Dedifferentiated amniotic fluid mesenchymal stem cell (primary cell): ENCODE measurements around the gene SMU1.
"Not testable (repeated sequence)": the region's sequence is repeated elsewhere in the genome, so short reads cannot be mapped to it uniquely, and the experiment has no call there.

Experiments
- DNase-seq: peaks from one replicate; pipeline ENCODE4 v3.0.0-alpha.2; 2016; ENCODE audit errors: extremely low spot score

The SMU1 gene

GRCh38 chr9:33013962-33014664 is 62.4 kb downstream of the SMU1 start:
- no peak for DNase-seq

DNA sequence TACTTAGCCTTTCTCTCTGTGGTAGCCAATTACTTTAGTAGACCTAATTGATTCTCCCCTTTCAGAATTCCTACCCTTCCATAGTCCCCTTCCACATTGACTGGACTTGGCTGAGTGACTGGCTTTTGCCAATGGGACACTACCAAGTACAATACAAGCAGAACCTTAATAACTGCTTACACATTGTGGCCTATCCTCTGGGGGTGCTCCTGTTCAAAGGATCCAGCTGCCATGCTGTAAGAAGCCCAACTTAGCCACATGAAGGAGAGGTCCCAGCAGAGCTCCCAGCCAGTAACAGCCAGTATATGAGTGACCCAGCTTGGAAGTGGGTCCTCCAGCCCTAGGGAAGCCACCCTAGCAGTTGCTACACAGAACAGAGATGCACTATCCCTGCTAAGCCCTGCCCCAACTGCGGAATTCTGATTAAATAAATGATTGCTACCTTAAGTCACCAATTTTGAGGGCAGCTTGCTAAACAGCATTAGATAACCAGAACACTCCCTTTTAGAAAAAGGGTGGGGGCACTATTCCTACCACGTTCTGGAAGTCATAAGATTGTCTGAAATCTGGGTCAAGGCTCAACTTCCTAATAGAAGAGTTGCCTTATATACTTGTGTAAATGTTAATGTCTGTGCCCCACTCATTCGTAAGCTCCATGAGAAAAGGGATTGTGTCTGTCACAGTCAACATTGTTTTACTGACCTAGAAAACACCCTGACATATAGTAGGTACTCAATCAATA is 64.0 kb downstream of the SMU1 start:
- DNase-seq = no peak

DNA sequence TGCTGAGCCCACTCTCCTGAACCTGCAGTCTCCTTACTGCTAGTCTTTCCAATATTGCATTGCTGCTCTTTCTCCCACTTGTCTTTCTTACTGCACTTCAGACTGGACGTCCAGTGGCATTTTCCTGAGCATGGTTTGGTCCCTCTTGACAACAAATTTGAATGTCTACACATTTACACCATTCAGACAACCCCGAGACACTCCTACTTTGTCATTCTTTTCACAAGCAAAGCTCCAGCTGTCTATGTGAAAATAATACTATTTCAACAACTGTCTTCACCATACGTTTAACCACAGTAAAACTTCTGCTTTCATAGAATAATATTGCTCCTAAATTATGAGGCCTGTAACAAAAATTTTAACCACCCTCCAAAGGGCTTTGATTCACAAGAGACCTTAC is 64.6 kb downstream of the SMU1 start:
- DNase-seq = no peak

GRCh38 chr9:33007755-33008154 is 68.7 kb downstream of the SMU1 start:
- no peak for DNase-seq

DNA sequence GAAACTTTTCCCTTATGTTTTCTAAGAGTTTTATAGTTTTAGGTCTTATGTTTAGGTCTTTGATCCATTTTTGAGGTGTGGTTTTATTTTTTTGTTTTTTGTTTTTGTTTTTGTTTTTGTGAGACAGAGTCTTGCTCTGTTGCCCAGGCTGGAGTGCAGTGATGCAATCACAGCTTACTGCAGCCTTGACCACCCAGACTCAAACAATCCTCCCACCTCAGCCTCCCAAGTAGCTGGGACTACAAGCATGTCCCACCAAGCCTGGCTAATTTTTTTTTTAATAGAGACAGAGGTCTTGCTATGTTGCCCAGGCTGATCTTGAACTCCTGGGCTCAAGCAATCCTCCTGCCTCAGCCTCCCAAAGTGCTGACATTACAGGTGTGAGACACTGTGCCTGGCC is 71.1 kb downstream of the SMU1 start:
- not testable (repeated sequence) for DNase-seq

- DNase-seq = not testable (repeated sequence)
Observed at GRCh38 chr9:33000682-33001055, 75.8 kb downstream of the SMU1 start.

GRCh38 chr9:32992595-32993238 is 83.8 kb downstream of the SMU1 start:
- no peak for DNase-seq

DNA sequence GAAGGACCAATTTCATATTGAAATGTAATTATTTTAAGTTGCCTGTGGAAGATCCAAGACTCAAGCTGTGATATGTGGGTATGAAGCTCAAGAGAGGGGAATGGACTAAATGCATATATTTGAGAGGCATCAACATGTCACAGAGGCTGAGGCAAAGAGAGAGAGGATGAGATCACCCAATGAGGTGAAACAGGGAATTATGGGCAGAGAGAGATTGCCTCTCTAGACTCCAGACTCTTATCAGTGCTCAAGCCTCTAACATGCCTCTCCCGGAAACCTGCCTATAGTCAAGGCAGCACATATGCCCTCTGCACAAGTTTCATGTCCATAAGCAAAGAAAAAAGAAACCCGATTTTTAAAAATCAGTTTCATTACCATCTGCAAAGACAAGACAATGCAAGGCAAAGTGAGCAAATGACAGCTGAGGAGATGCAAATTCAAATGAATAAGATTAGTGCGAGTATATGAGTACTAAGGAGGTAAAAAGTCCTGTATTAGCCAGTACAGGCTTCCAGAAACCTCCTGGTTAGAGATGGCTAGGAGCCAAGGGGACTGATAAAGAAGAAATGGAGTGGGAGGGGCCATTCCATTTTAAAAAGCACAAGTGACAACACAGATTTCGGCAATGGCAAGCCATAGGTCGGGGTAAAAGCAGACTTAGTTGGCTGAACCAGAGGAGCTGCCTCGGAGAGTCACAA is 84.4 kb downstream of the SMU1 start:
- no peak for DNase-seq
